HG03025 (cell line): ENCODE results near the gene PCDHA1.
"Not testable (repeated sequence)": the region's sequence is repeated elsewhere in the genome, so short reads cannot be mapped to it uniquely, and the experiment has no call there.

Experiments used
- ATAC-seq: cut with Tn5 transposase; IDR thresholded peaks from one replicate; pipeline ENCODE4 v1.9.1; 2021; ENCODE audit warnings: mild to moderate bottlenecking, moderate library complexity; ENCODE audit not compliant: unreplicated experiment, low FRiP score

The PCDHA1 gene

DNA sequence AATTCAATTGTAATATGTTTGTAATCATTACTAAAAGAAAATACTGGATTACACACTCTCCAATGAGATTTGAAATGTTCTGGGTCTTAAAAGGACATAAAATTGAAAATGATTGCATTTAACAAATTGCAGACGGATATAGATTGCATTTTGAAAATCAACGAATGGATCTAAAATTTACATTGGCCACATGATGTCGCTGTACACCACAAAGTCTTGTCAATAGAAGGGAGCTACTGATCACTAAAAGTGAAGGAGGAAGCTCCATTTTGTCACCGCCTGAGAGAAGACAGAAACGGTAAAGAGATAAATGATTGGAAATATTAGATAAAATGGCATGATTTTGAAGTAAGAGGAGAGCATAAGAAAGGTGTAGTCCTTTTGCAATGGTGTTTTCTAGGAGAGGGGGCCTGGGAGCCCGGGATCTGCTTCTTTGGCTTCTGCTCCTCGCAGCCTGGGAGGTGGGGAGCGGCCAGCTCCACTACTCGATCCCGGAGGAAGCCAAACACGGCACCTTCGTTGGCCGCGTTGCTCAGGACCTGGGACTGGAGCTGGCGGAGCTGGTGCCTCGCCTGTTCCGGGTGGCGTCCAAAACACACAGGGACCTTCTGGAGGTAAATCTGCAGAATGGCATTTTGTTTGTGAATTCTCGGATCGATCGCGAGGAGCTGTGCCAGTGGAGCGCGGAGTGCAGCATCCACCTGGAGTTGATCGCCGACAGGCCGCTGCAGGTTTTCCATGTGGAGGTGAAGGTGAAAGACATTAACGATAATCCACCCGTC lies at the start of gene PCDHA1:
PCDHA1 (plus strand) TSS at position 236 of the 782 bp plus-strand sequence.
- ATAC-seq, result no peak

DNA sequence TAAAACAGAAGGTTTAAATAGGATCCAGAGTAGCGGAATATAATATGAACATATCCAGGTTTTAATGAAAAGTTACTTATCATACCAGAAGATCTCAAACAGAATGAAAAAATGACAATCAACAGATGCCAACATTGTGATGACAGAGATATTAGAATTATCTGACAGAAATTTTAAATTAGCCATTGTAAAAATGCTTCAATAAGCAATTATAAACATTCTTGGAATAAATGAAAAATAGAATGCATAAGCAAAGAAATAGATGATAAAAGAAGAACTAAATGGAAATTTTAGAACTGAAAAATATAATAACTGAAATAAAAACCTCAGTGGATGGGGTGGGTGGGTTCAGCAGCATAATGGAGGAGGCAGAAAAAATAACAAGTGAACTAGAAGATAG lies 48.5 kb upstream of the PCDHA1 start:
- ATAC-seq, result no peak

DNA sequence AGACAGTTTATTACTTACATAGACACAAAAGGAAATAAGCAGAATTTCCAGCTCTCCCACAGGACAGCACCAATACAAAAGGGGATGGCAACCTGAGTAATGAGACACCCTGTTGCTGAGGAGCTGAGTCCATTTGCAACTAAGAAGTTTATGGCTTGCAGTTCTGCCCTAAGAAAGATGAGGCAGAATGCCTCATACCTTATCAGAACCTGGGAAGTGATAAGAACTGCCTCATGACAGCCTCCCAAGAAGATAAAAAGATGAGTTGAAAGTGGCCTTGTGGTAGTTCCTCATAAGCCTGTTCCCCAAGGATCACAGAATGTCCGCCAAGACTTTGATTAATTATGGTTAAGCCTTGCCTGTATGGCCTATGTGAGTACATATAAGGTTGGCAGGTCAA lies 44.0 kb upstream of the PCDHA1 start:
- no peak for ATAC-seq

DNA sequence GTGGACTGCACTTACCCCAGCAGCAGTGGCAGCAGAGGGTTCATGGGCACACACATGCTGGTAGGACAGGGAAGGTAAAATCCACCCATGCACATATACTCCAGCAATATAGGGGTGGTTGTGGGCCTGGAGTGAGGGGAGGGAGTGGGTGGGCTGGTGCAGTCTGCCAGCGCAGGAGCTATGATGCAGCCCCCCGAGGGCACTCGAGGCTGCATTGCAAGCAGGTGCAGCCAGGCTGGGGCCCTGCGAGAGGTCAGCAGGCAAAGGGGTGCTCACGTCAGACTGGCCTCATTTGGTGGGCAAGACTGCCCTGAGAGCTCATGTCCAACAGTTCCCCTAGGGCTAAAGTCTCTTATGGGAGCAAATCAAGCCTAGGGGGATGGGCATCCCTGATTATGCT lies 32.4 kb upstream of the PCDHA1 start:
- ATAC-seq, result no peak

DNA sequence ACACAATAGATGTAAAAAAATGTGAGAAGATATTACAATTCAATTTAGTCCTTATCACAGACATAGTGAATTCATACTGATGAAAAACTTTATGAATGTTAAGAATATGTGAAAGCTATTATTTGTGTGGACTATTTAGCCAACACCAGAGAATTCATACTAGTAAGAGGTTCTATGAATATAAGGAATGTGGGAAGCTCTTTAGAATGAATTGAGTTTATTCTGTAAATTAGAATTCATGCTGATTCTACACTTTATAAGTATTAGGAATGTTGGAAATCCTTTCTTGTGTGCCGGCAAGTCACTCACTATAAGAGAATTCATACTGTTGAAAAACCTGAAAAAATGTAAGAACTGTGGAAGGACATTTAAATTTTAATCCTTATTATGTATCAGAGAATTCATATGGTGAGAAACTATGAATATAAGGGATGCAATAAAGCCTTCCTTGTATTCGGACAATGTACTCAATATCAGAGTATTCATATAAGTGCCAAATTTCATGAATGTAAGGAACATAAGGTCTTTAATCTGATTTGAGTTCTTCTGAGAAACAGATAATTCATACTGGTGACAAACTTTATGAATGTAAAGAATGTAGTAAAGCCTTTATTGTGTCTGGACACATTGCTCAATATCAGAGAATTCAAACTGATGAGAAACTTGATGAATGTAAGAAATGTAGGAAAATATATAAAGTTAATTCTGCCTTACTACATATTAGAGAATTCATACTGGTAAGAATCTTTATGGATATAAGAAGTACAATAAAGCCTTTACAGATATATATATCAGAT lies 21.6 kb upstream of the PCDHA1 start:
- ATAC-seq, result no peak

DNA sequence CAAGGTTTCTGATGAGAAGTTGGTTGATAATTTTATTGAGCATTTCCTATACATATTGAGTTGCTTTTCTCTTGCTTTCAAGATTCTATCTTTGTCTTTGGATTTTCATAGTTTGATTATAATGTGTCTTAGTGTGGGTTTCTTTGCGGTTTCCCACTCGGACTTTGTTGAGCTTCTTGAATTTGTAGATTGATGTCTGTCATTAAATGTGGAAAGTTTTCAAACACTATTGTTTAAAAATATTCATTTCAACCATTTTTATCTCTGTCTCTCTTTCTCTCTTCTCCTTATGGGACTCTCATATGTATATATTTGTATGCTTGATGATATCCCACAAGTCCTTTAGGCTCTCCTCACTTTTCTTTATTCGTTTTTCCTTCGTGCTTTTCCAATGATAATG lies 18.5 kb upstream of the PCDHA1 start:
- ATAC-seq, result no peak

DNA sequence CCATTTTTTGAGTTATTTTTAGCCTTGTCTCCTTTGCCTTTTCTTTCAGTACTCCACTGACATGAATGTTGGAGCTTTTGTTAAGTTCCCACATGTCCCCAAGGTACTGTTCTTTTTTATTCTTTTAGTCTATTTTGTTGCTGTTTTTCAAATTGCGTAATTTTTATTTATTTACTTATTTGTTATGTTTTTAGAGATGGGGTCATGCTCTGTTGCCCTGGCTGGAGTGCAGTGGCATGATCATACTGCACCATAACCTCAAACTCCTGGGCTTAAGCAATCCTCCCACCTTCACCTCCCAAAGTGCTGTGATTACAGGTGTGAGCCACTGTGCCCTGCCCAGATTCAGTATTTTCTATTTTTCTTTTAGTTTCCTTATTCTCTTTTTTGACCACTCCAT lies 5.4 kb upstream of the PCDHA1 start:
- ATAC-seq, result no peak

DNA sequence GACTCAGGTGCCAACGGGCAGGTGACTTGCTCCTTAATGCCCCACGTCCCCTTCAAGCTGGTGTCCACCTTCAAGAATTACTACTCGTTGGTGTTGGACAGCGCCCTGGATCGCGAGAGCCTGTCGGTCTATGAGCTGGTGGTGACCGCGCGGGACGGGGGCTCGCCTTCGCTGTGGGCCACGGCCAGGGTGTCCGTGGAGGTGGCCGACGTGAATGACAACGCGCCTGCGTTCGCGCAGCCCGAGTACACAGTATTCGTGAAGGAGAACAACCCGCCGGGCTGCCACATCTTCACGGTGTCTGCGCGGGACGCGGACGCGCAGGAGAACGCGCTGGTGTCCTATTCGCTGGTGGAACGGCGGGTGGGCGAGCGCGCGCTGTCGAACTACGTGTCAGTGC lies 1.5 kb downstream of the PCDHA1 start:
- ATAC-seq, result not testable (repeated sequence)

DNA sequence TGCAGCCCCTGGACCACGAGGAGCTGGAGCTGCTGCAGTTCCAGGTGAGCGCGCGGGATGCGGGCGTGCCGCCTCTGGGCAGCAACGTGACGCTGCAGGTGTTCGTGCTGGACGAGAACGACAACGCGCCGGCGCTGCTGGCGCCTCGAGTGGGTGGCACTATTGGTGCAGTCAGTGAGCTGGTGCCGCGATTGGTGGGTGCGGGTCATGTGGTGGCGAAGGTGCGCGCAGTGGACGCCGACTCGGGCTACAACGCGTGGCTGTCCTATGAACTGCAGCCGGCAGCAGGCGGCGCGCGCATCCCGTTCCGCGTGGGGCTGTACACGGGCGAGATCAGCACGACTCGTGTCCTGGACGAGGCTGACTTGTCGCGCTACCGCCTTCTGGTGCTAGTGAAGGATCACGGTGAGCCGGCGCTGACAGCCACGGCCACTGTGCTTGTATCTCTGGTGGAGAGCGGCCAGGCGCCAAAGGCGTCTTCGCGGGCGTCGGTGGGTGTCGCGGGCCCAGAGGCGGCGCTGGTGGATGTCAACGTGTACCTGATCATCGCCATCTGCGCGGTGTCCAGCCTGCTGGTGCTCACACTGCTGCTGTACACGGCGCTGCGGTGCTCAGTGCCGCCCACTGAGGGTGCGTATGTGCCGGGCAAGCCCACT lies 2.0 kb downstream of the PCDHA1 start:
- not testable (repeated sequence) for ATAC-seq

DNA sequence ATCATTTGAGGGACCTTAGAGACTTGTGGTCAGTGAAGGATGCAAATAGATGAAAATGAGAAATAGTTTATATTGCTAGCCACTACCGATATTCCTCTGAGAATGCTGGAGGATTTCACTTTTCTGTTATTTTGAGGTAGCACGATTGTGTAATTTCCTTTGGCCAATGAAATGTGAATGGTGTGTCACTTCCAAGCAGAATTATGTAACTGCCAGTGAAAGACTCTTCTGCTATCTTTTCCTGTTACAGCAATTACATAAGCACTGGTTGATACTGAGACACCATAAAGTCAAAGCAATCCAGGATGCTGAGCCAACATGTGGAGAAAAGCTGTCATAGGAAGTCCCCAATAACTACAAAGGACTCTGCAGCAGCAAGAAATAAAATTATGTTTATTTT lies 5.1 kb downstream of the PCDHA1 start:
- ATAC-seq, result no peak

DNA sequence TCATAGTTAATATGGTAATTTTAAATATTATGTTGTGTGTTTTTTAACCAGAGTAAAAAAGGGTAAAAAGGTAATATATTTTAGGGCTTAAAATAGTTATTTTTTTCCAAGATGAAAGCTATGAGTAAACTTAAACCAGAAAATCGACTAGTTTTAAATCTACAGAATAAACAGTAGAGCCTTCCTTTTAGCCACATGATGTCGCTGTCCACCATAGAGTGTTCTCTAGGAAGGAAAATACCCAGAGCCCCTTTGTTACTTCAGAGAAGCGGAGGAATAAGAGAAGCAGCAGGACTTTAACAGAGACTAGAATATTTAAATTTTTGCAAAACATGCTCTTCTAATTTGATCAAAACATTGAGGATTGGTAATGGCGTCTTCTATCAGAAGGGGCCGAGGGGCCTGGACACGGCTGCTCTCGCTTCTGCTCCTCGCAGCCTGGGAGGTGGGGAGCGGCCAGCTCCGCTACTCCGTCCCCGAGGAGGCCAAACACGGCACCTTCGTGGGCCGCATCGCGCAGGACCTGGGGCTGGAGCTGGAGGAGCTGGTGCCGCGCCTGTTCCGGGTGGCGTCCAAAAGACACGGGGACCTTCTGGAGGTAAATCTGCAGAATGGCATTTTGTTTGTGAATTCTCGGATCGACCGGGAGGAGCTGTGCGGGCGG lies 8.8 kb downstream of the PCDHA1 start, which contains the start of gene PCDHA2:
PCDHA2 (plus strand) TSS at position 258 of the 664 bp plus-strand sequence.
- no peak for ATAC-seq

DNA sequence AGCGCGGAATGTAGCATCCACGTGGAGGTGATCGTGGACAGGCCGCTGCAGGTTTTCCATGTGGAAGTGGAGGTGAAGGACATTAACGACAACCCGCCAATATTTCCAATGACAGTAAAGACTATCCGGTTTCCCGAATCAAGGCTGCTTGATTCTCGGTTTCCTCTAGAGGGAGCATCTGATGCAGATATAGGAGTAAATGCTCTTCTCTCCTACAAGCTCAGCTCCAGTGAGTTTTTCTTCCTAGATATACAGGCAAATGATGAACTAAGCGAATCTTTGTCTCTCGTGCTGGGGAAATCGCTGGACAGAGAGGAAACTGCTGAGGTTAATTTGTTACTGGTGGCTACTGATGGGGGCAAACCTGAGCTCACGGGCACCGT lies 9.3 kb downstream of the PCDHA1 start:
- ATAC-seq, result no peak

DNA sequence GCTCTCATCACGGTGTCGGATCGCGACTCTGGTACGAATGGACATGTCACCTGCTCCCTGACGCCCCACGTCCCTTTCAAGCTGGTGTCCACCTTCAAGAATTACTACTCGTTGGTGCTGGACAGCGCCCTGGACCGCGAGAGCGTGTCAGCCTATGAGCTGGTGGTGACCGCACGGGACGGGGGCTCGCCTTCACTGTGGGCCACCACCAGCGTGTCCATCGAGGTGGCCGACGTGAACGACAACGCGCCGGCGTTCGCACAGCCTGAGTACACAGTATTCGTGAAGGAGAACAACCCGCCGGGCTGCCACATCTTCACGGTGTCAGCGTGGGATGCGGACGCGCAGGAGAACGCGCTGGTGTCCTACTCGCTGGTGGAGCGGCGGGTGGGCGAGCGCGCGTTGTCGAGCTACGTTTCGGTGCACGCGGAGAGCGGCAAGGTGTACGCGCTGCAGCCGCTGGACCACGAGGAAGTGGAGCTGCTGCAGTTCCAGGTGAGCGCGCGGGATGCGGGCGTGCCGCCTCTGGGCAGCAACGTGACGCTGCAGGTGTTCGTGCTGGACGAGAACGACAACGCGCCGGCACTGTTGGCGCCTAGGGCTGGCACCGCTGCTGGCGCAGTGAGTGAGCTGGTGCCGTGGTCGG lies 10.3 kb downstream of the PCDHA1 start:
- not testable (repeated sequence) for ATAC-seq

DNA sequence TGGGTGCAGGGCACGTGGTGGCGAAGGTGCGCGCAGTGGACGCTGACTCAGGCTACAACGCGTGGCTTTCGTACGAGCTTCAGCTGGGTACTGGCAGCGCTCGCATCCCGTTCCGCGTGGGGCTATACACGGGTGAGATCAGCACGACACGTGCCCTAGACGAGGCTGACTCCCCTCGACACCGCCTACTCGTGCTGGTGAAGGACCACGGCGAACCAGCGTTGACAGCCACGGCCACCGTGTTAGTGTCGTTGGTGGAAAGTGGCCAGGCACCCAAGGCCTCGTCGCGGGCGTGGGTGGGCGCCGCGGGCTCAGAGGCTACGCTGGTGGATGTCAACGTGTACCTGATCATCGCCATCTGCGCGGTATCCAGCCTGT lies 10.8 kb downstream of the PCDHA1 start:
- ATAC-seq, result no peak

DNA sequence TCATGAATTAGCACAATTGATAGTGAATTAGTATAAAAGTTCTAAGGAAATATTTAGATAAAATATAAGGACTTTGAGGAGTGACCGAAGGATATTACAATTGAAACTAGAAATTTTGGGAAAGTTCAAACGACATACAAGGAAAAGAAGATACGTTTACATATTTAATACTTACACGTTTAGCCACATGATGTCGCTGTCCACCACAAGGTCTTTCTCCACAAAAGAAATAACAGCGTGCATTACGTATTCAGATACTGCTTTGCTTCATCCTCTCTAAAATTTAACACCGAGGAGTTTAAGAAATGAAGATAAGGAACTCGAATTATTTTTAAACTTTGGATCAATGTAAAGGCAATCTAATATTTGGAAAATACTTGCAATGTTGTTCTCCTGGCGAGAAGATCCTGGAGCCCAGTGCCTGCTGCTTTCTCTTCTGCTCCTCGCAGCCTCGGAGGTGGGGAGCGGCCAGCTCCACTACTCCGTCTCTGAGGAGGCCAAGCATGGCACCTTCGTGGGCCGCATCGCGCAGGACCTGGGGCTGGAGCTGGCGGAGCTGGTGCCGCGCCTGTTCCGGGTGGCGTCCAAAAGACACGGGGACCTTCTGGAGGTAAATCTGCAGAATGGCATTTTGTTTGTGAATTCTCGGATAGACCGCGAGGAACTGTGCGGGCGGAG lies 15.0 kb downstream of the PCDHA1 start, which contains the start of gene PCDHA3:
PCDHA3 (plus strand) TSS at position 242 of the 678 bp plus-strand sequence.
- no peak for ATAC-seq

DNA sequence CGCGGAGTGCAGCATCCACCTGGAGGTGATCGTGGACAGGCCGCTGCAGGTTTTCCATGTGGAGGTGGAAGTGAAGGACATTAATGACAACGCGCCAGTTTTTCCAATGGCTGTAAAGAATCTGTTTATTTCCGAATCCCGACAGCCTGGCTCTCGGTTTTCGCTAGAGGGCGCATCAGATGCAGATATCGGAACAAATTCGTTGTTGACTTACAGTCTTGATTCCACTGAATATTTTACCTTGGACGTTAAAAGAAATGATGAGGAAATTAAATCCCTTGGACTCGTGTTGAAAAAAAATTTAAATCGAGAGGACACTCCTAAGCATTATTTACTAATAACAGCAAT lies 15.5 kb downstream of the PCDHA1 start:
- no peak for ATAC-seq

DNA sequence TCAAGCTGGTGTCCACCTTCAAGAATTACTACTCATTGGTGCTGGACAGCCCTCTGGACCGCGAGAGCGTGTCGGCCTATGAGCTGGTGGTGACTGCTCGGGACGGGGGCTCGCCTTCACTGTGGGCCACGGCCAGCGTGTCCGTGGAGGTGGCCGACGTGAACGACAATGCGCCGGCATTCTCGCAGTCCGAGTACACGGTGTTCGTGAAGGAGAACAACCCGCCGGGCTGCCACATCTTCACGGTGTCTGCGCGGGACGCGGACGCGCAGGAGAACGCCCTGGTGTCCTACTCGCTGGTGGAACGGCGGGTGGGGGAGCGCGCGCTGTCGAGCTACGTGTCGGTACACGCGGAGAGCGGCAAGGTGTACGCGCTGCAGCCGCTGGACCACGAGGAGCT lies 16.4 kb downstream of the PCDHA1 start:
- ATAC-seq, result not testable (repeated sequence)

DNA sequence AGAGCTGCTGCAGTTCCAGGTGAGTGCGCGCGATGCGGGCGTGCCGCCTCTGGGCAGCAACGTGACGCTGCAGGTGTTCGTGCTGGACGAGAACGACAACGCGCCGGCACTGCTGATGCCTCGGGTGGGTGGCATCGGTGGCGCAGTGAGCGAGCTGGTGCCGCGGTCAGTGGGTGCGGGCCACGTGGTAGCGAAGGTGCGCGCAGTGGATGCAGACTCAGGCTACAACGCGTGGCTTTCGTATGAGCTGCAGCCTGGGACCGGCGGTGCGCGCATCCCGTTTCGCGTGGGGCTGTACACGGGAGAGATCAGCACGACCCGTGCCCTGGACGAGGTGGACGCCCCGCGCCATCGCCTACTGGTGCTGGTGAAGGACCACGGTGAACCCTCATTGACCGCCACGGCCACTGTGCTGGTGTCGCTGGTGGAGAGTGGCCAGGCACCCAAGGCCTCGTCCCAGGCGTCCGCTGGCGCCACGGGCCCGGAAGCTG lies 16.9 kb downstream of the PCDHA1 start:
- no peak for ATAC-seq
